HUDEP-2 (cell line): Measurements from ENCODE around the gene SLC12A5.
"Not testable (repeated sequence)": the region's sequence is repeated elsewhere in the genome, so short reads cannot be mapped to it uniquely, and the experiment has no call there.

Experiments
- DNase-seq, 76 experiments: peaks; one replicate each; lab custom pipeline; 2025; ENCODE audit not compliant: unreplicated experiment in 76 of 76; lab: John Stamatoyannopoulos, UW

The SLC12A5 gene

GRCh38 chr20:46028772-46029371, at the start of gene SLC12A5:
Gene SLC12A5, plus strand, starts transcription at chr20:46029215. Its CDS starts 130 bp downstream, at chr20:46029345.
- DNase-seq = no peak

DNA sequence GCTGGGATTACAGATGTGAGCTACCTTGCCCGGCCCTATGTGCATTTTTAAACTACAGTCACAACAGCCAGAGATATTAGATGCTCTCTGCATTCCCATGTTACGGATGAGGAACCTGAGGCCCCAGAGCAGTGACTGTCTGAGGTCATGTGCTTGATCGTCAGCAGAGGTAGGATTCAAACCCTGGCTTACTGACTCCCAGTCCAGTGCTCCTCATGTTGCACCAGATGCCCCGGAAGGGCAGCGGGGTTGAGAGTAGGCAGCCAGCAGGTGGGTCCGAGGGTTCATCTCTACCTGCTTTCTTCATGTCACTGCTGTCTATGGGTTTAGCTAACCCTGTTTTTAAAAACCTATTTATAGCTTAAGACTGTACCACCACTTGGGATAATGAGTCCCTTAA, 47.8 kb upstream of the SLC12A5 start:
- DNase-seq = no peak

DNA sequence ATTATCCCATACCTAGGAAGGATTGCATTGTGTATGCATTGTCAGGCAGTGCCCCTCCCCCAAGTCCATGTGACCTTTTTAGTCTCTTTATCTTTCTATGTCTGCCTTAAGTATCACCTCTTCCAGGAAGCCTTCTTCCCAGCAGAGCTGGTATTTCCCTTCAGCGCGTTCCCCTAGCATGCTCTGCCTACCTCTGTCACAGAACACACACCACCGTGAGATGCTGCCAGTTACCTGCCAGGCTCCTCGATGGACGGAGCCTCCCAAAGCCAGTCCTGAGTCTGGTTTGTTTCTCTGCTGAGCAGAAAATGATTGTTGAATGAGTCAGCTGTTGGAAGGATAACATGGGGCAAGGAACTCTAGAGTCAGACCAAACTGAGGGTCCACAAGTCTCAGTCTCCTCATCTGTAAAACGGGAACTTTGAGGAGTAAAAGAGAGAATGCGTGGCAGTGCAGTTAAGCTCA, 45.7 kb upstream of the SLC12A5 start:
- peak in 7 of 76 experiments; percentile 9 to 37 (median 15) for DNase-seq

DNA sequence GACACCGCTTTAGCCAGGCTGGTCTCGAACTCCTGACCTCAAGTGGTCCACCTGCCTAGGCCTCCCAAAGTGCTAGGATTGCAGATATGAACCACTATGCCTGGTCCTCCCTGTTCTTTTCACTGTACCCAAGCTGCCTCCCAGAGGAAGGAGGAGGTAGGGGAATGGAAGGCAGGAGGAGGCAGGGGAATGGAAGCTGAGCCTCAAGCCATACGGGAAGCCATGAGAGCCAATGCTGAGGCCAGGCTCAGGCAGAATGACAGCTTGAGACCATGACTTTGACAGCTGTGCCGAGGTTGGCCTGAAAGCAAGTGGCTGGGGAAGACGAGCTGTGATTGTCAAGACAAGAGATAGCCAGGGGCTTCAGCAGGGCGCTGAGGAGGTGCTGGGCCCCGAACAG, 43.4 kb upstream of the SLC12A5 start:
- no peak for DNase-seq

DNA sequence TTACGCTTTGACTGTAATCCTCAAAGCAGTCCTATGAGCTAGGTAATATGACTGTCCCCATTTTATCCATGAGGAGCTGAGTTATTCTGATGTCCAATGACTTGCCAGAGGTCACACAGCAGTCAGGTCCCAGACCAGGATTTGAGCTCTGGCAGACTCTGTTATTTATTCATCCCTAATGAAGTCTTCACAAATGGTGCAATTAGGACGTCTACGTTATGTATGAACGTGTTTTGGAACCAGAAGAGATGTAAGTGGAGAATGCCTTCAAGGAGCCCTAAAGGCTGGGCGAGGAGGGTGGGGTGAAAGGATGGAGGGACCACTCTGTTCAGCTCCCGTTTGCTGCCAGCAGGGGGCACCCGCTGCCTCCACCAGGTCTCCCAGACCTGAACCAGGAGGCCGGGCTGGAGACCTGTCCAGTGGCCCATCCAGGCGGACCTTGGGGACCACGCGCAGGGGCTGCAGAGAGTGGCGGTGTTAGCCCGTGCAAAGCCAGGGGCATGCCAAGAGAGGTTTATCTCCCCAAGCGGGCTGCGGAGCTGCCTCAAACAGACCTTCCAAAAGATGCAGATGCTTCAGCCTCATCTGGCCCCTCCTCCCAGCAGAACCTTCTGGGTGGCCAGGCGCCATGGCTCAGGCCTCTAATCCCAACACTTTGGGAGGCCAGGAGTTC, 41.8 kb upstream of the SLC12A5 start:
- DNase-seq = peak in 59 of 76 experiments; percentile 1 to 78 (median 50)

DNA sequence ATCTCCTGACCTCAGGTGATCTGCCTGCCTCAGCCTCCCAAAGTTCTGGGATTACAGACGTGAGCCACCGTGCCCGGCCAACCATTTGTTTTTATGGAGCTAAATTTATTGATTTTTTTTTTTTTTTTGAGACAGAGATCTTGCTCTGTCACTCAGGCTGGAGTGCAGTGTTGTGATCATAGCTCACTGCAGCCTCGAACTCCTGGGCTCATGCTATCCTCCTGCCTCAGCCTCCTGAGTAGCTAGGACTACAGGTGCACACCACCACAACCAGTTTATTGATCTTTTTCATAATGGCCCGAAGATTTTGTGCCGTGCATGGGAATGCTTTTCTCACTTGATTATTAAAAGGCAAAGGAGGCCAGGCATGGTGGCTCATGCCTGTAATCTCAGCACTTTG, 40.2 kb upstream of the SLC12A5 start:
- not testable (repeated sequence) for DNase-seq

GRCh38 chr20:45991616-45992015, 37.4 kb upstream of the SLC12A5 start:
- DNase-seq = no peak

DNA sequence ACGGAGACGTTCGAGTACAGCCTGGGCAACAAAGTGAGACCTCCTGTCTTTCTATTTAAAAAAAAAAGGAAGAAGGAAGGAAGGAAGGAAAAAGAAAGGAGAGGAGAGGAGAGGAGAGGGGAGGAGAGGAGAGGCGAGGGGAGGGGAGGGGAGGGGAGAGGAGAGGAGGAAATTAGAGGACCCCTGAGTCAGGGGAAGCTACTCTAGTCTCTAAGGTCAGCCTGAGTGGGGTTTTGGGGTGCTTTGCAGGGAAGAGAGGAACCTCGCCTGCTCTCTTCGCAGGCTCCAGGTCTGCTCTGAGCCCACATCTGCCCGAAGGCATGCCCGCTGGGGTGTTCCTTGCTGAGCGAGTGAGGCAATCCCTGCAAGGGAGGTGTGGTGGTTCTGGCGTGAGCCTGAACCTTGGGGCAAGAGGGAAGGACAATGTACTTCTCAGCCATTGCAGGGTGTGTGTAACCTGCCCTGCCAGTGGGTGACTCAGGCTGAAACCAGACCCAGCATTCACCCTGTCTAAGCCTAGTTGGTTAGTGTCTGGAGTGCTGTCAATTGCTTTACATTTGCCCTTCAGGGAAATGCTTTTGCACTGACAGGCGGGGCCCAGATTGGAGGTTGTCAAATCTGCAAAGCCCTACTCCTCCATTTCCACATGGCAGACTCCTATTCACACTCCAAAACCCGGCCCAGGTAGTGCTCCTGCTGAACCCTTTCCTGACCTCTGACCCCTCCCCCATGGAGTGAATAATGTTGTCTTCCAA, 35.6 kb upstream of the SLC12A5 start:
- no peak for DNase-seq

- DNase-seq = no peak
These were observed 34.1 kb upstream of the SLC12A5 start for GRCh38 chr20:45994761-45995493.

- not testable (repeated sequence) for DNase-seq
These were observed 33.4 kb upstream of the SLC12A5 start for GRCh38 chr20:45995495-45996097.

- DNase-seq = no peak
These were observed 31.8 kb upstream of the SLC12A5 start for GRCh38 chr20:45997187-45997586.

DNA sequence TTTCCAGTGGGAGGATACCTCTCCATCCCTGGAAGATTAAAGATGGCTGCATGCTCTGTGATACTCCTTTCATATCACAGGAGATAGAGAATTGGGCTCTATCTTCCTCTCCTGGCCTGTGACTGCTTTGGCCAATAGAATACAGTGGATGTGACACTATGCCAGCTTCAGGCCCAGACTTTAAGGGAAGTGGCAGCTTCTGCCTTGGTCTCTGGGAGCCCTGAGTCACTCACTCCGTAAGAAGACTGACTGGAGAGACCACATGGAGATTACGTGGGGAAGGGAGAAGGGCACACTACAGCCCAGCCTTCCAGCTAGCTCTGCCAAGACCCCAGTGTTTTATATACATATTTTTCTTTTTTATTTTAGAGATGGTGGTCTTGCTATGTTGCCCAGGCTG, 30.7 kb upstream of the SLC12A5 start:
- no peak for DNase-seq

GRCh38 chr20:45998761-45999160, 30.3 kb upstream of the SLC12A5 start:
- no peak for DNase-seq

- DNase-seq = no peak
These were observed 29.3 kb upstream of the SLC12A5 start for GRCh38 chr20:45999557-46000261.

- DNase-seq = no peak
These were observed 28.6 kb upstream of the SLC12A5 start for GRCh38 chr20:46000262-46000996.

GRCh38 chr20:46001498-46001897, 27.5 kb upstream of the SLC12A5 start:
- DNase-seq = no peak

DNA sequence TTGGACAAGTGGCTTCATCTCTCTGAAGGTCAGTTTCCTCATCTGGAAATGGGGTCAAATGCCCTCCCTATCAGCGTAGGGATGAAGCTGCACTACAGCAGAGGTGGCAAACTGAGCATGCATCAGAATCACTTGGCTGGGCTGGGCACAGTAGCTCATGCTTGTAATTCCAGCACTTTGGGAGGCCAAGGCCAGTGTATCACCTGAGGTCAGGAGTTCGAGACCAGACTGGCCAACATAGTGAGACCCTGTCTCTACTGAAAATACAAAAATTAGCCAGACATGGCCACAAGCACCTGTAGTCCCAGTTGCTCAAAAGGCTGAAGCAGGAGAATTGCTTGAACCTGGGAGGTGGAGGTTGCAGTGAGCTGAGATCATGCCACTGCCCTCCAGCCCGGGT, 27.0 kb upstream of the SLC12A5 start:
- no peak for DNase-seq

GRCh38 chr20:46004187-46004586, 24.8 kb upstream of the SLC12A5 start:
- no peak for DNase-seq

DNA sequence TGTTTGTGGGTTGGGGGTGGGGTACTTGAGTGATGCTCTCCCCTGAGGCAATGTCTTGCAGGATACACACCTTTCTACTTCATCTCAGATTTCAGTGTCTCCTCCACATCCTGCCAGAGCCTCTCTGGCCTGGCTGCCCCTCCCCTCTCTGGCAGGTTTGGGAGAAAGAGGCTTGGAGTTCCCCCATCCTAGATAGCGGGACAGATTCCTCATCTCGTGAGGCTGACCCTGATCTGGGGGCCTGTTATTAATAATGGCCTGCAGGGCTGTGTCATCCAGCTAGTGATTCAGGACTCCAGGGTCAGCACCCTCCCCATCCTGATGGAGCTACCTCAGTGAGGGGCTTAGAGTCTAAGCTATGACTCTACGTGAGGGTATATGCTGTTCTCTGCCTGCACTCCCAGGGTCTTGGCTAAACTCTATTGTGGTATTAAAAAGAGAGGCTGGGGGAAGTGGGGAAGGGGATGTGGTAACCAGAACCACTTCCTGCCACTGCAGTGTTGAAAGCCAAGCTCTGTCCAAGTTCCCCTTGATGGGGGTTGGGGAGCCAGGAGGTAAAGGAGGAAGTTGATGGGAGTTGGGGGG, 24.0 kb upstream of the SLC12A5 start:
- no peak for DNase-seq
